Liver (tissue), 9 donors: Measurements from ENCODE around the gene PMM1. TPM values are rescaled to one million over a fixed set of nuclear protein-coding genes. Genes with fewer than 3 reads are reported as not detected.

Experiments
- DNase-seq: peaks from one replicate; pipeline ENCODE4 v3.0.0-alpha.2; 2017; ENCODE audit warnings: low spot score
- H3K27ac ChIP-seq, 2 donors: one replicate each; pipeline ENCODE4 v1.7.0; 2013; ENCODE audit warnings: inconsistent platforms in 2 of 2, low read length in 2 of 2, control low read depth in 1 of 2, low read depth in 1 of 2, mild to moderate bottlenecking in 1 of 2
- H3K27me3 ChIP-seq, 4 donors: one replicate each; pipeline versions ENCODE4 v1.6.1 to v1.7.0; 2013; ENCODE audit warnings: low read length in 3 of 4, inconsistent platforms in 1 of 4, mild to moderate bottlenecking in 1 of 4, moderate library complexity in 1 of 4; ENCODE audit not compliant: control insufficient read depth in 4 of 4, insufficient read depth in 4 of 4
- H3K36me3 ChIP-seq, 4 donors: one replicate each; pipeline versions ENCODE4 v1.6.1 to v1.7.0; 2013; ENCODE audit warnings: low read length in 3 of 4, mild to moderate bottlenecking in 3 of 4, low read depth in 1 of 4, moderate library complexity in 1 of 4; ENCODE audit not compliant: control insufficient read depth in 4 of 4, insufficient read depth in 3 of 4
- H3K4me1 ChIP-seq, 4 donors: one replicate each; pipeline versions ENCODE4 v1.6.1 to v1.7.0; 2013; ENCODE audit warnings: low read length in 3 of 4, mild to moderate bottlenecking in 3 of 4, moderate library complexity in 1 of 4; ENCODE audit not compliant: control insufficient read depth in 4 of 4, insufficient read depth in 4 of 4
- H3K4me3 ChIP-seq, 3 donors: one replicate each; pipeline versions ENCODE4 v1.6.1 to v1.7.0; 2013; ENCODE audit warnings: low read length in 3 of 3, control low read depth in 1 of 3, low read depth in 1 of 3, mild to moderate bottlenecking in 1 of 3
- H3K9ac ChIP-seq, 2 donors: one replicate each; pipeline ENCODE4 v1.7.0; 2013; ENCODE audit warnings: low read length in 2 of 2, mild to moderate bottlenecking in 2 of 2, moderate library complexity in 2 of 2, control low read depth in 1 of 2, low read depth in 1 of 2
- H3K9me3 ChIP-seq, 4 donors: one replicate each; pipeline versions ENCODE4 v1.6.1 to v1.7.0; 2013; ENCODE audit warnings: low read length in 3 of 4; ENCODE audit not compliant: control insufficient read depth in 4 of 4
- EGR1 ChIP-seq, 2 donors: IDR thresholded peaks; 2 replicates each; pipeline ENCODE4 v1.6.1; 2016 to 2018; ENCODE audit warnings: antibody characterized with exemption in 2 of 2, low read depth in 2 of 2
- FOXA1 ChIP-seq: IDR thresholded peaks from 2 replicates; pipeline ENCODE4 v1.6.1; 2016; ENCODE audit warnings: antibody characterized with exemption
- FOXA2 ChIP-seq: IDR thresholded peaks from 2 replicates; pipeline ENCODE4 v1.6.1; 2016; ENCODE audit warnings: antibody characterized with exemption
- HNF4A ChIP-seq, 2 donors: conservative IDR thresholded peaks; 2 replicates each; pipeline ENCODE4 v1.6.1; 2016; ENCODE audit warnings: antibody characterized with exemption in 2 of 2, mild to moderate bottlenecking in 2 of 2
- HNF4G ChIP-seq: IDR thresholded peaks from 2 replicates; pipeline ENCODE4 v1.6.1; 2016; ENCODE audit warnings: antibody characterized with exemption
- JUND ChIP-seq, 2 donors: IDR thresholded peaks; 2 replicates each; pipeline ENCODE4 v1.6.1; 2016; ENCODE audit warnings: antibody characterized with exemption in 2 of 2
- NR2F2 ChIP-seq: IDR thresholded peaks from 2 replicates; pipeline ENCODE4 v1.6.1; 2016; ENCODE audit warnings: antibody characterized with exemption
- RAD21 ChIP-seq, 2 donors: IDR thresholded peaks; 2 replicates each; pipeline ENCODE4 v1.6.1; 2016; ENCODE audit warnings: antibody characterized with exemption in 2 of 2, mild to moderate bottlenecking in 2 of 2
- RXRA ChIP-seq, 2 donors: IDR thresholded peaks; 2 replicates each; pipeline ENCODE4 v1.6.1; 2017 to 2018; ENCODE audit warnings: antibody characterized with exemption in 2 of 2, mild to moderate bottlenecking in 1 of 2
- TAF1 ChIP-seq: conservative IDR thresholded peaks from 2 replicates; pipeline ENCODE4 v1.6.1; 2016; ENCODE audit warnings: antibody characterized with exemption, mild to moderate bottlenecking
- YY1 ChIP-seq: IDR thresholded peaks from 2 replicates; pipeline ENCODE4 v1.6.1; 2016; ENCODE audit warnings: antibody characterized with exemption, mild to moderate bottlenecking
- ZBTB33 ChIP-seq: IDR thresholded peaks from 2 replicates; pipeline ENCODE4 v1.6.1; 2016; ENCODE audit warnings: antibody characterized with exemption
- WGBS: extraction: QIAGEN DNeasy Blood & Tissue Kit; methylation state at CpG from one replicate; pipeline ENCODE4 v1.1.7; 2013; 5-methylcytosine and 5-hydroxymethylcytosine counted together
- polyA plus RNA-seq, 2 donors: library from polyadenylated mRNA; stranded (reverse) in 1 of 2; unstranded in 1 of 2; fragments of 200-250 nt in 1 of 2; fragments of >200 nt in 1 of 2; fragmentation: Nextera tagmentation in 1 of 2; extraction: Ambion mirVana in 1 of 2; gene quantifications; one replicate each; pipeline versions ENCODE4 v1.2.1 to v1.2.3, GENCODE V29; 2013 to 2015
- total RNA-seq, 2 donors: library from RNA; depleted of rRNA; stranded (reverse); fragments of >200 nt; gene quantifications; one replicate each; pipeline ENCODE4 v1.2.3, GENCODE V29; 2014
- TF ChIP-seq, protein P1 (sequence below): fragments of 150-350 bp; IDR thresholded peaks from 2 replicates; pipeline ENCODE4 v1.5.1; 2017; ENCODE audit warnings: improper control_type of control experiment, low read depth, low read length; ENCODE audit not compliant: missing input control
- donor health status: healthy.
- donor health status: healthy.
- donor health status: healthy.
- donor health status: healthy.
- donor health status: healthy.

PMM1 gene
- total and polyA plus RNA-seq, 4 donors, result 24.9 to 50.2 (median 32.6) TPM

DNA sequence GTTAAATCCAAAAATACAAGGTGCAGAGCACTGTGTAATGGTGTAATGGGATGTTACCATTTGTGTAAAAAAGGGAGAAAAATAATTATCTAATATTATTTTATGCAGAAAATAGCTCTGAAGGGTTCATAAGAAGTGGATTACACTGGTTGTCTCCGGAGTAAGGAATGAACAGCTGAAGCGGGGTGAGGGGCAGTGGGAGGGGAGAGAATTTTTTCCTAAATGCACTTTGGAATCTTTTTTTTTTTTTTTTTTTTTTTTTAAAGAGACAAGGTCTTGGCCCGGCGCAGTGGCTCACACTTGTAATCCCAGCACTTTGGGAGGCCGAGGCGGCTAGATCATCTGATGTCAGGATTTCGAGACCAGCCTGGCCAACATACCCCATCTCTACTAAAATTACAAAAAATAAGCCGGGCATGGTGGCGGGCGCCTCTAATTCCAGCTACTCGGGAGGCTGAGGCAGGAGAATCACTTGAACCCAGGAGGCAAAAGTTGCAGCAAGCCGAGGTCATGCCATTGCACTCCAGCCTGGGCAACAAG is 38.6 kb downstream of the PMM1 start:
- no peak overlapping the region for H3K4me3 ChIP-seq
- no peak overlapping the region for H3K9ac ChIP-seq
- TF ChIP-seq, protein P1, sequence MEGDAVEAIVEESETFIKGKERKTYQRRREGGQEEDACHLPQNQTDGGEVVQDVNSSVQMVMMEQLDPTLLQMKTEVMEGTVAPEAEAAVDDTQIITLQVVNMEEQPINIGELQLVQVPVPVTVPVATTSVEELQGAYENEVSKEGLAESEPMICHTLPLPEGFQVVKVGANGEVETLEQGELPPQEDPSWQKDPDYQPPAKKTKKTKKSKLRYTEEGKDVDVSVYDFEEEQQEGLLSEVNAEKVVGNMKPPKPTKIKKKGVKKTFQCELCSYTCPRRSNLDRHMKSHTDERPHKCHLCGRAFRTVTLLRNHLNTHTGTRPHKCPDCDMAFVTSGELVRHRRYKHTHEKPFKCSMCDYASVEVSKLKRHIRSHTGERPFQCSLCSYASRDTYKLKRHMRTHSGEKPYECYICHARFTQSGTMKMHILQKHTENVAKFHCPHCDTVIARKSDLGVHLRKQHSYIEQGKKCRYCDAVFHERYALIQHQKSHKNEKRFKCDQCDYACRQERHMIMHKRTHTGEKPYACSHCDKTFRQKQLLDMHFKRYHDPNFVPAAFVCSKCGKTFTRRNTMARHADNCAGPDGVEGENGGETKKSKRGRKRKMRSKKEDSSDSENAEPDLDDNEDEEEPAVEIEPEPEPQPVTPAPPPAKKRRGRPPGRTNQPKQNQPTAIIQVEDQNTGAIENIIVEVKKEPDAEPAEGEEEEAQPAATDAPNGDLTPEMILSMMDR, result no peak
- TF ChIP-seq ZBTB33 (peak; percentile 14), RAD21 (IDR thresholded peaks at IDR 0.05) (no peak), HNF4G (no peak), RXRA (IDR thresholded peaks at IDR 0.05) (peak; percentile 16 to 51), HNF4A (conservative IDR thresholded peaks at IDR 0.05) (peak; percentile 77 to 78), FOXA1 (no peak)
- DNase-seq, result no peak
- H3K4me1 ChIP-seq, result peaks cover 5 to 23% (median 17%) of the 10 kb centered on the region in 4 donors
- H3K27ac ChIP-seq, result no peak overlapping the region
- no peaks in the 10 kb centered on the region for H3K36me3 ChIP-seq
- H3K9me3 ChIP-seq, result no peaks in the 10 kb centered on the region
- WGBS, result 56% methylated on average over 12 of the region's 12 CpGs
- H3K27me3 ChIP-seq, result no peaks in the 10 kb centered on the region

GRCh38 chr22:41548830-41549211 is 40.8 kb downstream of the PMM1 start:
- no peak for DNase-seq
- H3K36me3 ChIP-seq, result no peaks in the 10 kb centered on the region
- no peak for TF ChIP-seq ZBTB33
- TF ChIP-seq, protein P1, result no peak
- no peak for TF ChIP-seq NR2F2
- TF ChIP-seq FOXA2, result no peak
- TF ChIP-seq TAF1, result no peak
- no peak for TF ChIP-seq YY1
- TF ChIP-seq HNF4A (conservative IDR thresholded peaks at IDR 0.05), result no peak
- no peak for TF ChIP-seq FOXA1
- no peak for TF ChIP-seq EGR1 (IDR thresholded peaks at IDR 0.05; ENCODE audit: low read depth in 2 of 2)
- TF ChIP-seq JUND (IDR thresholded peaks at IDR 0.05), result no peak
- TF ChIP-seq RAD21 (IDR thresholded peaks at IDR 0.05), result no peak
- H3K9ac ChIP-seq, result no peak overlapping the region
- H3K4me1 ChIP-seq, result peaks cover 6 to 29% (median 27%) of the 10 kb centered on the region in 4 donors
- H3K4me3 ChIP-seq, result no peak overlapping the region
- no peaks in the 10 kb centered on the region for H3K9me3 ChIP-seq
- H3K27ac ChIP-seq, result peak overlapping the region; percentile 66 to 72
- no peaks in the 10 kb centered on the region for H3K27me3 ChIP-seq
- 67% methylated on average over 5 of the region's 5 CpGs for WGBS
